Spleen (tissue), 11 donors: ENCODE results near the gene ADGRG1. TPM values are rescaled to one million over a fixed set of nuclear protein-coding genes. Genes with fewer than 3 reads are reported as not detected.

Source experiments
- DNase-seq: peaks from one replicate; pipeline ENCODE4 v3.0.0-alpha.2; 2020
- H3K27ac ChIP-seq, 8 donors: fragments of 200-600 bp; sonication (generic) in 7 of 8; 1 replicate in 4 of 8; 2 replicates in 4 of 8; pipeline versions ENCODE4 v1.5.0 to v1.8.0; 2016 to 2021; ENCODE audit warnings: inconsistent platforms in 4 of 8, mild to moderate bottlenecking in 4 of 8, moderate library complexity in 1 of 8
- H3K27me3 ChIP-seq, 7 donors: fragments of 200-600 bp; sonication (generic) in 6 of 7; replicated peaks in 1 of 7; 1 replicate in 4 of 7; 2 replicates in 3 of 7; pipeline versions ENCODE4 v1.5.0 to v1.8.0; 2016 to 2021; ENCODE audit warnings: inconsistent platforms in 3 of 7, mild to moderate bottlenecking in 1 of 7
- H3K36me3 ChIP-seq, 6 donors: fragments of 200-600 bp; sonication (generic) in 5 of 6; 1 replicate in 4 of 6; 2 replicates in 2 of 6; pipeline versions ENCODE4 v1.5.0 to v1.8.0; 2016 to 2021; ENCODE audit warnings: inconsistent platforms in 2 of 6
- H3K4me1 ChIP-seq, 6 donors: fragments of 200-600 bp; sonication (generic) in 5 of 6; 1 replicate in 3 of 6; 2 replicates in 3 of 6; pipeline versions ENCODE4 v1.5.0 to v1.8.0; 2016 to 2021; ENCODE audit warnings: inconsistent platforms in 3 of 6
- H3K4me3 ChIP-seq, 8 donors: fragments of 200-600 bp; sonication (generic) in 7 of 8; 1 replicate in 4 of 8; 2 replicates in 4 of 8; pipeline versions ENCODE4 v1.5.0 to v1.8.0; 2016 to 2021; ENCODE audit warnings: inconsistent platforms in 4 of 8, mild to moderate bottlenecking in 4 of 8, moderate library complexity in 2 of 8
- H3K9me3 ChIP-seq, 8 donors: fragments of 200-600 bp; sonication (generic) in 7 of 8; 1 replicate in 4 of 8; 2 replicates in 4 of 8; pipeline versions ENCODE4 v1.5.0 to v1.8.0; 2016 to 2021; ENCODE audit warnings: inconsistent platforms in 4 of 8
- POLR2A ChIP-seq, 3 donors: fragments of 450-650 bp; IDR thresholded peaks; one replicate each; pipeline ENCODE4 v1.5.1; 2017; ENCODE audit warnings: antibody characterized with exemption in 3 of 3, mild to moderate bottlenecking in 1 of 3
- POLR2AphosphoS5 ChIP-seq, 3 donors: sonication (generic); formaldehyde crosslinking; IDR thresholded peaks; one replicate each; pipeline ENCODE4 v1.5.1; 2017; ENCODE audit warnings: antibody characterized with exemption in 3 of 3
- WGBS, 5 donors: extraction: QIAGEN DNeasy Blood & Tissue Kit in 3 of 5; methylation state at CpG; one replicate each; pipeline versions ENCODE4 v1.1.5 to v1.1.7; 2013 to 2018; 5-methylcytosine and 5-hydroxymethylcytosine counted together
- intact Hi-C: fragments of 100-400 bp; cut with DNase I; formaldehyde crosslinking; loops from one replicate; pipeline ENCODE4 v1.15.0; 2023; ENCODE audit warnings: low total_unique reads
- polyA plus RNA-seq, 3 donors: library from polyadenylated mRNA; stranded (reverse); fragments of 200-250 nt; gene quantifications; one replicate each; pipeline ENCODE4 v1.2.1, GENCODE V29; 2013
- total RNA-seq, 7 donors: library from RNA; depleted of rRNA in 3 of 7; stranded (reverse); fragments of >200 nt in 3 of 7; fragmentation: NEBNext Ultra II Directional in 4 of 7; extraction: Animal tissue kit (Norgen Biotek cat#: 25700) in 4 of 7; gene quantifications; one replicate each; pipeline versions ENCODE4 v1.1.0 to v1.2.1, GENCODE V29; 2016 to 2021
- TF ChIP-seq, protein P1 (sequence below), 11 experiments: fragments of 200-600 bp in 7 of 11; fragments of 450-650 bp in 4 of 11; sonication (generic) in 4 of 11; IDR thresholded peaks in 8 of 11; conservative IDR thresholded peaks in 3 of 11; 1 replicate in 7 of 11; 2 replicates in 4 of 11; pipeline versions ENCODE4 v1.4.0 to v1.8.0; 2016 to 2021; ENCODE audit warnings: antibody characterized with exemption in 11 of 11, inconsistent platforms in 4 of 11, mild to moderate bottlenecking in 1 of 11
- donor health status: healthy with polysubstance abuse.
- donor health status: DM: no; HTN: no; CAD: no; lungs with moderate emphysema.
- donor health status: DM: no; HTN: no; CAD: no.
- donor health status: Bipolar disorder and iron deficiency.
- donor health status: healthy.
- donor health status: DM: no; HTN: no; CAD: no.
- donor health status: DM: yes; HTN: yes; CAD: no.

ADGRG1 gene
- total and polyA plus RNA-seq, 10 donors = 1.0 to 23.7 (median 8.2) TPM

DNA sequence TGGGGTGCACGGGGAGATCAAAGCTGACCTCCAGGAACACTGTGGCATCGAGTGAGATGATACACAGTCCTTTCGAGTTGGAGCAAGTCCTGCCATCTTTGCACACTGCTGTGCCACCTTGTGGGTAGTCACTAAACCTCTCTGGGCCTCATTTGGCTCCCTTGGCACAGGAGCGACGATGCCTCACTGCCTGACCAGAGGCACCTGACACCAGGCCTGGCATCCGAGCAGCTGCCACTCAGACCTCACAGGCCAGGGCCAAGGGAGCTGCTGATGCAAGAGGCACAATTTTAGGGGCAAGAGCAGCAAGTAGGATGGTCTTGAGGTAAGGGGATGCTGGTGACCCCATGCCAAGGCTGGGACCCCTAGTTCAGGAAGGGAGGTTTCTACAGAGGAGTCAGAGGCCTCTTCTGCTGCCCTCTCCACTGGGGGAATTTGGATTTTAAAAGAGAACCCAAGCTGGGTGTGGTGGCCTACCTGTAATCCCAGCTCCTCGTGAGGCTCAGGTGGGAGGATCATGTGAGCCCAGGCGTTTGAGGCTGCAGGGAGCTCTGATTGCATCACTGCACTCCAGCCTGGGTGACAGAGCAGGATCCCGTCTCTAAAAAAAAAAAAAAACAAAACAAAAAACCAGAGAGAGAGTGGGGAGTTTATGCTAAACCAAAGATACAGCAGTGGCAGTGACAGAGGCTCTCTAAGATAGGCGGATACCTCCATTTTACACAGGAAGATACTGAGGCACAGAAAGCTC, 6.7 kb upstream of the ADGRG1 start:
- TF ChIP-seq POLR2AphosphoS5 (IDR thresholded peaks at IDR 0.05) (no peak), POLR2A (IDR thresholded peaks at IDR 0.05) (no peak)
- TF ChIP-seq, protein P1, sequence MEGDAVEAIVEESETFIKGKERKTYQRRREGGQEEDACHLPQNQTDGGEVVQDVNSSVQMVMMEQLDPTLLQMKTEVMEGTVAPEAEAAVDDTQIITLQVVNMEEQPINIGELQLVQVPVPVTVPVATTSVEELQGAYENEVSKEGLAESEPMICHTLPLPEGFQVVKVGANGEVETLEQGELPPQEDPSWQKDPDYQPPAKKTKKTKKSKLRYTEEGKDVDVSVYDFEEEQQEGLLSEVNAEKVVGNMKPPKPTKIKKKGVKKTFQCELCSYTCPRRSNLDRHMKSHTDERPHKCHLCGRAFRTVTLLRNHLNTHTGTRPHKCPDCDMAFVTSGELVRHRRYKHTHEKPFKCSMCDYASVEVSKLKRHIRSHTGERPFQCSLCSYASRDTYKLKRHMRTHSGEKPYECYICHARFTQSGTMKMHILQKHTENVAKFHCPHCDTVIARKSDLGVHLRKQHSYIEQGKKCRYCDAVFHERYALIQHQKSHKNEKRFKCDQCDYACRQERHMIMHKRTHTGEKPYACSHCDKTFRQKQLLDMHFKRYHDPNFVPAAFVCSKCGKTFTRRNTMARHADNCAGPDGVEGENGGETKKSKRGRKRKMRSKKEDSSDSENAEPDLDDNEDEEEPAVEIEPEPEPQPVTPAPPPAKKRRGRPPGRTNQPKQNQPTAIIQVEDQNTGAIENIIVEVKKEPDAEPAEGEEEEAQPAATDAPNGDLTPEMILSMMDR (IDR thresholded peaks at IDR 0.05 in 8 of 11, conservative IDR thresholded peaks at IDR 0.05 in 3 of 11) = no peak
- Histone ChIP-seq H3K27ac (no peak overlapping the region), H3K4me1 (peaks cover 0 to 9% (median 0%) of the 10 kb centered on the region in 6 donors), H3K36me3 (no peaks in the 10 kb centered on the region), H3K27me3 (peaks cover 0 to 22% (median 0%) of the 10 kb centered on the region in 7 donors), H3K9me3 (no peaks in the 10 kb centered on the region), H3K4me3 (no peak overlapping the region)
- intact Hi-C loops = no loop called here
- WGBS, 5 donors = 69 to 85% (median 76%) methylated on average over 9 to 10 of the region's 10 CpGs
- DNase-seq = peak; percentile 66

DNA sequence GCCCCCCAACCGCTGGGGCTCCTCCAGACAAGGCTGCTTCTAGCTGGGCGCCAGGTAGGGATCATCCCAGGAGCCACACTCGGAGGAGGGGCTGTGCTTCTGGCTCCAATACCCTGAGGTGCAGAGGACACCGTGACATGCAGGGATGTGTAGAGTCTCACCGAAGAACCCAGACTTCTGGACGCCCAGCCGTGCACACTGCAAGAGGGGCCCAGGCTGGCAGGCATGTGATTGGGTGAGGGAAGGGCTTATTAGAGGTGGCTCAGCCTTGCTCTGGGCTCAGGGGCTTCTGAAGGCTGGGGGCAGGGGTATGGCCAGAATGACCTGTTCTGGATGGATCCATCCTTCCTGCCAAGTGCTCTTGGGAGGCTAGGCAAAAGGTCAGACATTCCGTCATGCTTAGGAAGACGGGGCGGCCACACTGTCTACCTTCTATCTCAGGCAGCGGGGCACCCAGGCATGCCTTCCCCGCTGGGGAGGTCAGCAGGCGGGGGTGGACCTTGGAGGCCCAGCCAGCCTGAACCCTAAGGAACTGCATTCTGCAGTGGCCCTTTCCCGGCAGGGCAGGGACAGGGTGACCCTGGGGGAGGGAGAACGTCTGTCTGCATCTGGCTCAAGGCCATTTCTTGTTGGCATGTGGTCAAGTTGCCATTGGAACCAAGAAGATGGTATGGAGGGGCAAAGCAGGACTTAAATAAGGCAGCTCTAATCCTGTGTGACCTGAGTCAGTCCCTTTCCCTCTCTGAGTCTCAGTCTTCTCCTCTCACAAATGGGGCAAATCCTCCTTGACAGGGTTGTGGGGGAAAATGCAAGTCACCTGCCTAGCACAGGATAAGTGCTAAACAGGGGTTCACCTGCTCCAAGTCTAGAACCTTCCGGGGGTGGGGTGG, 5.8 kb upstream of the ADGRG1 start:
- Histone ChIP-seq H3K4me1 (peaks cover 0 to 9% (median under 1%) of the 10 kb centered on the region in 6 donors), H3K27me3 (peaks cover 0 to 28% (median 0%) of the 10 kb centered on the region in 7 donors), H3K36me3 (no peaks in the 10 kb centered on the region), H3K4me3 (no peak overlapping the region), H3K9me3 (no peaks in the 10 kb centered on the region), H3K27ac (no peak overlapping the region)
- TF ChIP-seq POLR2AphosphoS5 (IDR thresholded peaks at IDR 0.05) (peak in 1 of 3 donors; percentile 20), POLR2A (IDR thresholded peaks at IDR 0.05) (no peak)
- TF ChIP-seq, protein P1 (IDR thresholded peaks at IDR 0.05 in 8 of 11, conservative IDR thresholded peaks at IDR 0.05 in 3 of 11) = no peak
- intact Hi-C loops = no loop called here
- WGBS, 5 donors = 68 to 90% (median 80%) methylated on average over 12 to 16 of the region's 16 CpGs
- peak; percentile 67 for DNase-seq

DNA sequence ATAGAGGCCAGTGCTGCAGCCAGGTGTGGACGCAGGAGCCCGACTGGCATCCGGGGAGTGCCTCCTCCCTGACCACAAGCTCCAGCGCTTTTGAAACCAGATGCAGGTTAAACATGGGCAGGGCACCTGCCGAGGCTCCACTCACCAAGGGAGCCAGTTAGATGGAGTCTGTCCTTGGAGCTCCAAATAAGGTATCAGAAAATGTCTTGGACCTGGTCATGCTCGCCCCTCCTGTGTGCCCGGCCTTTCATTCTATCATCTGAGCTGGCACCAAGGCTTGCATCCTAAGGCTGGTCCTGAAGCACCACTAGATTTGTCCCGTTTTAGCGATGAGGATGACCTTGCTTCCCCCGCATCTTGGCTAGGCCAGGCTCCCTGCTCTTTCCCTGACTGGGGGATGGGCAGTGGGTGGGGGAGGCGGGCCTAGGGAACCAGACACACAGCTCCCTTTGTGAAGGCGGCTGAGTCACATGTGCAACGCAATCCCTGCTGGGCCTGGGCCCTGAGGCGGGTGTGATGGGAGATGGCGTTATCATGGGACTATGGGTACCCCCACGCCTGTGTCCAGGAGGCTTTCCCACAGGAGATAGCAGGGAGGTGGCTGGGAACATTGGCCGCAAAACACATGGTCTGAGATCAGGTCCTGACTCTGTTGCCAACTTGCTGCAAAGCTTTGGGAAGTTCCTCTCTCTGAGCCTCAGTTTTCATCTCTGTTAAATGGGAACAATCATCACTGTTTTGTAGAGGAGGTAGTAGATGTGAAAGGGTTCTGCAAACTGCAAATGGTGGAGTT, 5.0 kb upstream of the ADGRG1 start:
- Histone ChIP-seq H3K4me3 (no peak overlapping the region), H3K27ac (no peak overlapping the region), H3K27me3 (peaks cover 0 to 36% (median 7%) of the 10 kb centered on the region in 7 donors), H3K9me3 (no peaks in the 10 kb centered on the region), H3K4me1 (peaks cover 0 to 16% (median 7%) of the 10 kb centered on the region in 6 donors), H3K36me3 (no peaks in the 10 kb centered on the region)
- TF ChIP-seq, protein P1 (IDR thresholded peaks at IDR 0.05 in 8 of 11, conservative IDR thresholded peaks at IDR 0.05 in 3 of 11) = no peak
- no peak for TF ChIP-seq POLR2A (IDR thresholded peaks at IDR 0.05)
- no peak for TF ChIP-seq POLR2AphosphoS5 (IDR thresholded peaks at IDR 0.05)
- WGBS, 5 donors = 78 to 89% (median 83%) methylated on average over 9 to 17 of the region's 17 CpGs
- intact Hi-C loops = no loop called here
- DNase-seq = peak; percentile 59
